ENCODE results near the gene DIP2C.
"Not testable (repeated sequence)": the region's sequence is repeated elsewhere in the genome, so short reads cannot be mapped to it uniquely, and the experiment has no call there.

The DIP2C gene

GRCh38 chr10:637771-638195, 51.7 kb downstream of the DIP2C start:
- no peak for DNase-seq

GRCh38 chr10:637221-637620, 52.2 kb downstream of the DIP2C start:
- no peak for DNase-seq

- DNase-seq: no peak
Observed at GRCh38 chr10:636769-637168, 52.7 kb downstream of the DIP2C start.

GRCh38 chr10:636016-636730, 53.3 kb downstream of the DIP2C start:
- no peak for DNase-seq

GRCh38 chr10:635088-635861, 54.2 kb downstream of the DIP2C start:
- no peak for DNase-seq

GRCh38 chr10:634256-634655, 55.2 kb downstream of the DIP2C start:
- DNase-seq: no peak

- DNase-seq: no peak
Observed at GRCh38 chr10:633279-634245, 55.9 kb downstream of the DIP2C start.

- DNase-seq: not testable (repeated sequence)
Observed at GRCh38 chr10:632807-633177, 56.7 kb downstream of the DIP2C start.

GRCh38 chr10:632155-632806, 57.2 kb downstream of the DIP2C start:
- DNase-seq: not testable (repeated sequence)

GRCh38 chr10:631266-631665, 58.2 kb downstream of the DIP2C start:
- DNase-seq: no peak

GRCh38 chr10:630581-631073, 58.8 kb downstream of the DIP2C start:
- no peak for DNase-seq

GRCh38 chr10:629186-629998, 60.1 kb downstream of the DIP2C start:
- no peak for DNase-seq

- DNase-seq: no peak
Observed at GRCh38 chr10:628386-629045, 61.0 kb downstream of the DIP2C start.

GRCh38 chr10:627032-627992, 62.2 kb downstream of the DIP2C start:
- DNase-seq: no peak

GRCh38 chr10:625751-626711, 63.4 kb downstream of the DIP2C start:
- no peak for DNase-seq

GRCh38 chr10:625333-625696, 64.2 kb downstream of the DIP2C start:
- DNase-seq: no peak

- no peak for DNase-seq
Observed at GRCh38 chr10:624605-625332, 64.7 kb downstream of the DIP2C start.

GRCh38 chr10:624312-624604, 65.2 kb downstream of the DIP2C start:
- DNase-seq: no peak

Data from activated CD4-positive, alpha-beta T cell treated with anti-CD3 and anti-CD28 coated beads, Interleukin-2, amount 50 U/mL, for 48 hours (primary cell).